ENCODE measurements around the gene SLC4A1AP.

- TF ChIP-seq CTCF (IDR thresholded peaks at IDR 0.05; ENCODE audit: low read depth, low read length) (no peak), EZH2phosphoT487 (IDR thresholded peaks at IDR 0.05; ENCODE audit: low read depth) (no peak)
Measured at GRCh38 chr2:27663285-27664153, at the start of gene SLC4A1AP, which contains the start of gene SUPT7L.
